GM19193 (cell line): ENCODE measurements around the gene YIF1A.

ENCODE experiments used
- POLR2A ChIP-seq: IDR thresholded peaks from 4 replicates; pipeline ENCODE4 v1.6.1; 2011; ENCODE audit not compliant: insufficient read depth, insufficient read length; ENCODE audit errors: extremely low read depth

YIF1A gene

GRCh38 chr11:66268952-66269905 is 19.7 kb downstream of the YIF1A start:
- TF ChIP-seq POLR2A, result no peak

DNA sequence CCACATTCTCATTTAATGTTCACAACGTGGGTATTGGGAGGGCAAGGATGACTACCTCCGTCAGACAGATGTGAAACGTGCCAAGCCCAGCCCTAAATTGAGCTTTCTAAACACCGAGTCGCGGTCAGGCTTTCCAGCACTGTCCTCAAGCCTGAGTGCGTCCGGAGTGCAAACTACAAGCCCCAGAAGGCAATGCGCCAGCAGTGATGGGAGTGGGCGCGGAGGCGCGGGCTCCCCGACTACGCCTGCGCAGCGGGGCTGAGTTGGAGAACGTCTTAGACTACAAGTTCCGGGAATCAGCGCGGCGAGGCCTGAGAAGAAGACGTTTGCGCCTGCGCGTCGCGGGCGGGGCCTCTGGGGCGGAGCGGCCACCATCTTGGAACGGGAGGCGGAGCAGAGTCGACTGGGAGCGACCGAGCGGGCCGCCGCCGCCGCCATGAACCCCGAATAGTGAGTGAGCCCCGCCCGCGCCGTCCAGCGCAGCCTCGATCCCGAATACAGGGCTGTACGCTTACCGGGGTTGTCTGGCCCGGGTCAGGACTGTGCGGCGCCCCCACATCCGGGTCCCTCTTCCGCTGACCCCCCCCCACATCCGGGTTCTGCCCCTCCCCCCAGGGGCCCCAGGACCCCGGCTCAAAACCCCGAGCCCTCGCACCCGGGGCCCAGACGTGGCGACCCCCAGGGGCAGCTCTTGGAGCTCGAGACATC is 20.5 kb downstream of the YIF1A start, which contains the start of gene RAB1B:
TSS of gene RAB1B (plus strand) at position 396 of the 708 bp plus-strand sequence. CDS start at position 437, 41 bp downstream.
- peak; percentile 75 for TF ChIP-seq POLR2A

GRCh38 chr11:66267379-66268243 is 21.3 kb downstream of the YIF1A start:
- peak; percentile 25 for TF ChIP-seq POLR2A

- TF ChIP-seq POLR2A, result no peak
Measured at GRCh38 chr11:66267039-66267378, 21.9 kb downstream of the YIF1A start.

DNA sequence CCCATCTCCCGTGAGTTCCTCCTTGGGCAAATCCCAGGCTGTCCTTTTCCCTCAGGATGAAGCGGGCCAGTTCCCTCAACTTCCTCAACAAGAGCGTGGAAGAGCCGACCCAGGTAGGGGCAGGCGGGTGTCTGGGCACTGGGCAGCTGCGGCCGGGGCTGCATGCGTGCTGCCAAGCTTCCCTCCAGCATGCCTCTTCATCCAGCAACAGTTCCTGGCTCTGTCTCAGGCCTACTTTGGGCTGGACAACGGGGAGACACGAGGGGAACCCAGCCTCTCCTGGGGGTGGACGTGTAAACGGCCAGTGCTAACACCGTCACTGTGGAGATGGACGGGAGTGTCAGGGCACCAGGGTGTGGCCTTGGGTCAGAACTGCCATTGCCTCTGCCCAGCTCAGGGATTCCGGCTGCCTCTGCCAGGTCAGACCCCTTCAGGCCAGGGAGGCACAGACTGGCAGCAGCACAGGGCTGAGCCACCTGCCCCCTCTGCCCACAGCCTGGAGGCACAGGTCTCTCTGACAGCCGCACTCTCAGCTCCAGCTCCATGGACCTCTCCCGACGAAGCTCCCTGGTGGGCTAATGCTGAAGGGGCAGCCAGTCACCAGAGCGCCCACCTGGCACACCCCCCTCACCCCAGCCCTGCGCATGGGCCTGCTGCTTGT is 22.4 kb downstream of the YIF1A start:
- no peak for TF ChIP-seq POLR2A

DNA sequence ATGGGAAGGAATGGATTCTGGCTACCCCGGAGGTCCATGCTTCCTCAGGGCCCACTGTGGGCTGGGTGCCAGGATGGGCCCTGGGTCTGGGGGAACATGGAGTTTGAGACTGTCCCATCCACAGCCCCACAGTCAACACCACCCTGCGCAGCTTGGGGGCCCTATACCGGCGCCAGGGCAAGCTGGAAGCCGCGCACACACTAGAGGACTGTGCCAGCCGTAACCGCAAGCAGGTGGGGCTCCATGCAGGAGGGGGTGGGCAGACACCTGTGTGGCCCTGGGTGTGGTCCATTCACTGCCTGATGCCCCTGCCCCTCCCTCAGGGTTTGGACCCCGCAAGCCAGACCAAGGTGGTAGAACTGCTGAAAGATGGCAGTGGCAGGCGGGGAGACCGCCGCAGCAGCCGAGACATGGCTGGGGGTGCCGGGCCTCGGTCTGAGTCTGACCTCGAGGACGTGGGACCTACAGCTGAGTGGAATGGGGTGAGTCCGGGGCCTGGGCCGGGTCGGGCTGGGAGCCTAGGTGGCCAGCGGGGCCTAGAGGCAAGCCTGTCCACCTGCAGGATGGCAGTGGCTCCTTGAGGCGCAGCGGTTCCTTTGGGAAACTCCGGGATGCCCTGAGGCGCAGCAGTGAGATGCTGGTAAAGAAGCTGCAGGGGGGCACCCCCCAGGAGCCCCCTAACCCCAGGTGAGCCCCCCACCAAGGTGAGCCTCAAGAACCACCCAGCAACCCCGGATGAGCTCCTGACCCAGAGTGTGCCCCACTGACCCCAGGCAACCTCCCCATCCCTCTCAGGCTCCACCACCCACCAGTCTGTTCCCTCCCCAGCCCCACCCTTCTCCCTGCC is 23.2 kb downstream of the YIF1A start:
- TF ChIP-seq POLR2A, result no peak

GRCh38 chr11:66264914-66265313 is 24.0 kb downstream of the YIF1A start:
- TF ChIP-seq POLR2A, result no peak

- TF ChIP-seq POLR2A, result no peak
Measured at GRCh38 chr11:66264383-66264782, 24.6 kb downstream of the YIF1A start.

DNA sequence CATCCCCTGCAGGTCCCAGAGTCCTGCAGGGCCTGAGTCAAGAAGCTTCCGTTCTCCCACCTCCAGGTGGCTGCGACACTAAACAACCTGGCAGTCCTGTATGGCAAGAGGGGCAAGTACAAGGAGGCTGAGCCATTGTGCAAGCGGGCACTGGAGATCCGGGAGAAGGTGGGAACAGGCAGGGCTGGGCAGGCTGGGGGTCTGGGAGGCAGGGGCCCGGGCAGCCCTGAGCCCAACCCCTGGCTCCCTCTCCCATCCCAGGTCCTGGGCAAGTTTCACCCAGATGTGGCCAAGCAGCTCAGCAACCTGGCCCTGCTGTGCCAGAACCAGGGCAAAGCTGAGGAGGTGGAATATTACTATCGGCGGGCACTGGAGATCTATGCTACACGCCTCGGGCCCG is 25.2 kb downstream of the YIF1A start:
- TF ChIP-seq POLR2A, result no peak

- no peak for TF ChIP-seq POLR2A
Measured at GRCh38 chr11:66263231-66263630, 25.7 kb downstream of the YIF1A start.

GRCh38 chr11:66262696-66263095 is 26.2 kb downstream of the YIF1A start:
- no peak for TF ChIP-seq POLR2A

DNA sequence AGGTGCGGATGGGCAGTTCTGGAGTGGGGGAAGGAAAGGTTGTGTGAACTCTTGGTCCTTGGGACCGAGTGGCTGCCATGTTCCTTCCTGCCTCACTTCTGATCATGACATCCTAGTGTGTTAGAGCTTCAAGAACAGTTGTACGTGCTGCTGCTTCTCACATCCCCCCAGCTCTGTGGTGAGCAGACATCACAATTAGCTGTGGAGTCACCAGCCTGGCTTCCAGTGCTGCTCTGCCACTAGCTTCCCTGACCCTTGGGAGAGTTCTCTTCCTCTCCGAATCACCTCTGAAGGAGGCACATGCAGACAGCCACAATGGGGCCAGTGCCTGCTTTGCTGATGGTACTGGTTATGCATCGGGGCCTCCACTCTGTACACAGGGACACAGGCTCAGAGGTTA is 26.8 kb downstream of the YIF1A start:
- no peak for TF ChIP-seq POLR2A

- no peak for TF ChIP-seq POLR2A
Measured at GRCh38 chr11:66261578-66261977, 27.4 kb downstream of the YIF1A start.
